Measurements from ENCODE around the gene GAB2.

DNA sequence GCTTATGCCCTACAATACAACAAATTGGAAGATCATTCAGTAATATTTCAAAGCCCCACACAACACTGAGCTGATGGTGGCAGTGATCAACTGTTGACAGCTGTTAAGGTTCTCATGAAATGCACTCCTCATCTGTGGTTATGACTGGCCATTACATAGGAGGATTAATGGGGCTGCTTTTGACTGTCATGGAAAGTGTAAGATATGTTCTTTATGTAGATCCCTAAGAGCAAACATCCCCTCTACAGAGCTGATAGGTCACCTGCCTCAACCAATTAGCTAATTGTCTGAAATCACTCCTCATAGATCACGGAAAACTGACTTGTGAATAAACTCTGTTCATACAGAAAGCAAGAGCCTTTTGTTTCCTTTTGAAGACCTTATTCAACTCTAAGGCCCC, 78.1 kb downstream of the GAB2 start:
- TF ChIP-seq POLR2A (IDR thresholded peaks at IDR 0.05; ENCODE audit: low read depth, low read length) (no peak), POLR2AphosphoS5 (IDR thresholded peaks at IDR 0.05; ENCODE audit: low read depth, low read length) (no peak), TAF1 (IDR thresholded peaks at IDR 0.05; ENCODE audit: low read depth, low read length) (no peak)
